HG03135 (cell line): Measurements from ENCODE around the gene CMTM6.
A peak's percentile ranks its signal among the peaks of the same experiment; 100 is the strongest.

Experiments
- ATAC-seq: cut with Tn5 transposase; IDR thresholded peaks from one replicate; pipeline ENCODE4 v1.9.1; 2021; ENCODE audit warnings: mild to moderate bottlenecking, moderate library complexity; ENCODE audit not compliant: unreplicated experiment

The CMTM6 gene

GRCh38 chr3:32448686-32449474 lies 53.8 kb downstream of the CMTM6 start:
- no peak for ATAC-seq

- ATAC-seq: no peak
Observed at GRCh38 chr3:32447865-32448400, 54.7 kb downstream of the CMTM6 start.

GRCh38 chr3:32443478-32443877 lies 59.2 kb downstream of the CMTM6 start:
- ATAC-seq: no peak

GRCh38 chr3:32442766-32443165 lies 59.9 kb downstream of the CMTM6 start:
- no peak for ATAC-seq

GRCh38 chr3:32440611-32441350 lies 61.9 kb downstream of the CMTM6 start:
- no peak for ATAC-seq

- peak; percentile 26 for ATAC-seq
Observed at GRCh38 chr3:32439421-32439820, 63.2 kb downstream of the CMTM6 start.

- peak; percentile 86 for ATAC-seq
Observed at GRCh38 chr3:32438596-32439344, 63.9 kb downstream of the CMTM6 start.

- no peak for ATAC-seq
Observed at GRCh38 chr3:32437896-32438295, 64.8 kb downstream of the CMTM6 start.

GRCh38 chr3:32436816-32437189 lies 65.8 kb downstream of the CMTM6 start:
- ATAC-seq: peak; percentile 31

GRCh38 chr3:32435911-32436815 lies 66.5 kb downstream of the CMTM6 start:
- no peak for ATAC-seq

- ATAC-seq: no peak
Observed at GRCh38 chr3:32434206-32434605, 68.4 kb downstream of the CMTM6 start.

GRCh38 chr3:32432711-32433530 lies 69.7 kb downstream of the CMTM6 start:
- no peak for ATAC-seq

GRCh38 chr3:32432045-32432710 lies 70.5 kb downstream of the CMTM6 start:
- no peak for ATAC-seq

GRCh38 chr3:32431481-32431880 lies 71.2 kb downstream of the CMTM6 start:
- no peak for ATAC-seq
